ENCODE data around the gene SDS.

The SDS gene

GRCh38 chr12:113438523-113439300, 35.0 kb upstream of the SDS start:
- Histone ChIP-seq H3K4me3 (ENCODE audit: low read depth in 1 of 2, low read length in 2 of 2) (no peak overlapping the region), H3K27me3 (ENCODE audit: insufficient read depth, low read length, poor library complexity) (no peaks in the 10 kb centered on the region), H3K9me3 (ENCODE audit: insufficient read depth, low read length, severe bottlenecking) (no peaks in the 10 kb centered on the region), H4K20me1 (ENCODE audit: insufficient read depth, low read length) (no peaks in the 10 kb centered on the region), H3K4me1 (ENCODE audit: insufficient read depth, low read length) (no peaks in the 10 kb centered on the region), H3K79me2 (ENCODE audit: insufficient read depth, low read length) (no peaks in the 10 kb centered on the region), H3K36me3 (ENCODE audit: insufficient read depth, low read length) (no peaks in the 10 kb centered on the region), H3K4me2 (ENCODE audit: insufficient read depth, low read length) (no peak overlapping the region), H3K27ac (ENCODE audit: low read length) (no peak overlapping the region), H2AFZ (ENCODE audit: low read depth, low read length) (no peak overlapping the region), H3K9ac (ENCODE audit: low read depth, low read length) (no peak overlapping the region)
- DNase-seq (no peak), ATAC-seq (ENCODE audit: insufficient read depth, low read depth) (no peak)
- TF ChIP-seq EZH2 (IDR thresholded peaks at IDR 0.05; ENCODE audit: borderline replicate concordance, low read depth, low read length, severe bottlenecking) (no peak), CTCF (IDR thresholded peaks at IDR 0.05; ENCODE audit: borderline replicate concordance, extremely low read depth, low read length, poor library complexity, severe bottlenecking) (no peak)

GRCh38 chr12:113437729-113438100, 34.0 kb upstream of the SDS start:
- H3K36me3 ChIP-seq (ENCODE audit: insufficient read depth, low read length), result no peaks in the 10 kb centered on the region
- DNase-seq, result no peak
- H3K79me2 ChIP-seq (ENCODE audit: insufficient read depth, low read length), result no peaks in the 10 kb centered on the region
- H3K27me3 ChIP-seq (ENCODE audit: insufficient read depth, low read length, poor library complexity), result no peaks in the 10 kb centered on the region
- H4K20me1 ChIP-seq (ENCODE audit: insufficient read depth, low read length), result no peaks in the 10 kb centered on the region
- ATAC-seq (ENCODE audit: insufficient read depth, low read depth), result no peak
- no peak overlapping the region for H3K4me3 ChIP-seq (ENCODE audit: low read depth in 1 of 2, low read length in 2 of 2)
- no peak overlapping the region for H2AFZ ChIP-seq (ENCODE audit: low read depth, low read length)
- no peaks in the 10 kb centered on the region for H3K9me3 ChIP-seq (ENCODE audit: insufficient read depth, low read length, severe bottlenecking)
- H3K27ac ChIP-seq (ENCODE audit: low read length), result no peak overlapping the region
- H3K9ac ChIP-seq (ENCODE audit: low read depth, low read length), result no peak overlapping the region
- no peaks in the 10 kb centered on the region for H3K4me1 ChIP-seq (ENCODE audit: insufficient read depth, low read length)
- TF ChIP-seq EZH2 (IDR thresholded peaks at IDR 0.05; ENCODE audit: borderline replicate concordance, low read depth, low read length, severe bottlenecking), result no peak
- no peak for TF ChIP-seq CTCF (IDR thresholded peaks at IDR 0.05; ENCODE audit: borderline replicate concordance, extremely low read depth, low read length, poor library complexity, severe bottlenecking)
- H3K4me2 ChIP-seq (ENCODE audit: insufficient read depth, low read length), result no peak overlapping the region

GRCh38 chr12:113436993-113437728, 33.5 kb upstream of the SDS start:
- Histone ChIP-seq H2AFZ (ENCODE audit: low read depth, low read length) (no peak overlapping the region), H3K27me3 (ENCODE audit: insufficient read depth, low read length, poor library complexity) (no peaks in the 10 kb centered on the region), H3K9ac (ENCODE audit: low read depth, low read length) (no peak overlapping the region), H3K9me3 (ENCODE audit: insufficient read depth, low read length, severe bottlenecking) (no peaks in the 10 kb centered on the region), H3K79me2 (ENCODE audit: insufficient read depth, low read length) (no peaks in the 10 kb centered on the region), H3K4me3 (ENCODE audit: low read depth in 1 of 2, low read length in 2 of 2) (no peak overlapping the region), H3K4me2 (ENCODE audit: insufficient read depth, low read length) (no peak overlapping the region), H3K36me3 (ENCODE audit: insufficient read depth, low read length) (no peaks in the 10 kb centered on the region), H3K27ac (ENCODE audit: low read length) (no peak overlapping the region), H3K4me1 (ENCODE audit: insufficient read depth, low read length) (no peaks in the 10 kb centered on the region), H4K20me1 (ENCODE audit: insufficient read depth, low read length) (no peaks in the 10 kb centered on the region)
- TF ChIP-seq CTCF (IDR thresholded peaks at IDR 0.05; ENCODE audit: borderline replicate concordance, extremely low read depth, low read length, poor library complexity, severe bottlenecking) (no peak), EZH2 (IDR thresholded peaks at IDR 0.05; ENCODE audit: borderline replicate concordance, low read depth, low read length, severe bottlenecking) (no peak)
- DNase-seq, result no peak
- no peak for ATAC-seq (ENCODE audit: insufficient read depth, low read depth)
